Ovary (tissue), 3 donors: ENCODE data around the gene ADGRB2.
"Not testable (repeated sequence)": the region's sequence is repeated elsewhere in the genome, so short reads cannot be mapped to it uniquely, and the experiment has no call there.

Experiments used
- CTCF ChIP-seq, 3 donors: fragments of 450-650 bp in 2 of 3; fragments of 200-600 bp in 1 of 3; IDR thresholded peaks; one replicate each; pipeline versions ENCODE4 v1.5.1 to v1.8.0; 2016 to 2022; ENCODE audit warnings: antibody characterized with exemption in 3 of 3, mild to moderate bottlenecking in 1 of 3
- EP300 ChIP-seq: sonication (generic); formaldehyde crosslinking; IDR thresholded peaks from one replicate; pipeline ENCODE4 v1.6.1; 2017; ENCODE audit warnings: antibody characterized with exemption
- POLR2A ChIP-seq: fragments of 450-650 bp; IDR thresholded peaks from one replicate; pipeline ENCODE4 v1.6.1; 2017; ENCODE audit warnings: antibody characterized with exemption, mild to moderate bottlenecking, moderate library complexity
- donor health status: DM: no; HTN: no; CAD: no.

DNA sequence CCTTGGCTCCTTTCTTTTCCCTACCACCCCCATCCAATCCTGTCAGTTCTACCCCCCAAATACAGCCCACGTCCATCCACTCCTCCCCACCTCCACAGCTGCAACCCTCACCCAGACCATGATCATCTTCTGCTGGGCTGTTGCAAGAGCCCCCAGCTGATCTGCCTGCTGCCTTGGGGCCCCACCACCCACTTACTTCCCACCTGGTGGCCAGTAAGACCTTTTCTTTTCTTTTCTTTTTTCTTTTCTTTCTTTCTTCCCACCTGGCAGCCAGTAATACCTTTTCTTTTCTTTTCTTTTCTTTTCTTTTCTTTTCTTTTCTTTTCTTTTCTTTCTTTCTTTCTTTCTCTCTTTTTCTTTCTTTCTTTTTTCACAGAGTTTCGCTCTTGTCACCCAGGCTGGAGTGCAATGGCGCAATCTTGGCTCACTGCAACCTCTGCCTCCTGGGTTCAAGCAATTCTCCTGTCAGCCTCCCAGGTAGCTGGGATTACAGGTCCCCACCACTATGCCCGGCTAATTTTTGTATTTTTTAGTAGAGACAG, 57.0 kb downstream of the ADGRB2 start:
- TF ChIP-seq CTCF (IDR thresholded peaks at IDR 0.05); POLR2A; EP300: not testable (repeated sequence)
